ENCODE data around the gene MRPL24. TPM values are rescaled to one million over a fixed set of nuclear protein-coding genes. Genes with fewer than 3 reads are reported as not detected.

MRPL24 gene
- total RNA-seq, 1 donor, result 17.7 TPM

- no peaks in the 10 kb centered on the region for H3K36me3 ChIP-seq (ENCODE audit: insufficient read depth, low read length)
- H3K79me2 ChIP-seq (ENCODE audit: insufficient read depth, low read length), result no peaks in the 10 kb centered on the region
- DNase-seq (ENCODE audit: insufficient read length, low spot score, missing footprints), result peak; percentile 97
- peaks cover 68% of the 10 kb centered on the region for H3K4me1 ChIP-seq (ENCODE audit: insufficient read depth, low read length)
- H3K4me3 ChIP-seq (ENCODE audit: insufficient read depth, low read length), result no peak overlapping the region
- no peaks in the 10 kb centered on the region for H4K20me1 ChIP-seq (ENCODE audit: insufficient read depth, low read length)
- H3K27ac ChIP-seq (ENCODE audit: low read depth, low read length), result no peak overlapping the region
- H3K4me2 ChIP-seq (ENCODE audit: insufficient read depth, low read length), result peak overlapping the region; percentile 35
- no peaks in the 10 kb centered on the region for H3K27me3 ChIP-seq (ENCODE audit: insufficient read depth, low read length)
- H2AFZ ChIP-seq (ENCODE audit: low read length), result no peak overlapping the region
- no peak for TF ChIP-seq CTCF (IDR thresholded peaks at IDR 0.05; ENCODE audit: extremely low read depth, low read depth, low read length)
- H3K9me3 ChIP-seq (ENCODE audit: low read depth, low read length), result no peaks in the 10 kb centered on the region
Observed at GRCh38 chr1:156709757-156710489, 31.0 kb downstream of the MRPL24 start.

DNA sequence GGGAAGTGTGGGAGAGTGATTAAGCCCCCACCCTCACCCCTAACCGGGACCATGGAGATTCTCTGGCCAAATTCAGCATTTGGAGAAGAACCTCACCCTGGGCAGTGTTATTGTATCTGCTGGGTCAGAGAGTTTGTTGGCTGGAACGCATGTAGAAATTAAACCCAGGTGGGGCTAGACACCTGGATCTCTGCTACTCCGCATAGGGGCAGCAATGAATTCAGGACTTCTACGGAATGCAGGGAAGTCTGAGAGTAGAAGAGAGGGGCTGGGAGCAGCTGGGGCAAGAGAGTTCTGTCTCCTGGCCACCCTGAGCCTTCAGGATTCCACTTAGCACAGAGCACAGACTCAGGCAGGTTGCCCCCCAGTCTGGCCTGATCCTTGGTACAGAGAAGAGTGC, 31.9 kb downstream of the MRPL24 start:
- H3K9me3 ChIP-seq (ENCODE audit: low read depth, low read length), result no peaks in the 10 kb centered on the region
- H2AFZ ChIP-seq (ENCODE audit: low read length), result no peak overlapping the region
- H3K4me1 ChIP-seq (ENCODE audit: insufficient read depth, low read length), result peaks cover 74% of the 10 kb centered on the region
- H3K79me2 ChIP-seq (ENCODE audit: insufficient read depth, low read length), result no peaks in the 10 kb centered on the region
- H3K36me3 ChIP-seq (ENCODE audit: insufficient read depth, low read length), result no peaks in the 10 kb centered on the region
- H3K27me3 ChIP-seq (ENCODE audit: insufficient read depth, low read length), result no peaks in the 10 kb centered on the region
- H3K4me2 ChIP-seq (ENCODE audit: insufficient read depth, low read length), result no peak overlapping the region
- H3K4me3 ChIP-seq (ENCODE audit: insufficient read depth, low read length), result no peak overlapping the region
- no peak for TF ChIP-seq CTCF (IDR thresholded peaks at IDR 0.05; ENCODE audit: extremely low read depth, low read depth, low read length)
- H3K27ac ChIP-seq (ENCODE audit: low read depth, low read length), result no peak overlapping the region
- DNase-seq (ENCODE audit: insufficient read length, low spot score, missing footprints), result no peak
- no peaks in the 10 kb centered on the region for H4K20me1 ChIP-seq (ENCODE audit: insufficient read depth, low read length)

GRCh38 chr1:156708218-156708661, 32.6 kb downstream of the MRPL24 start:
- Histone ChIP-seq H3K27me3 (ENCODE audit: insufficient read depth, low read length) (no peaks in the 10 kb centered on the region), H3K9me3 (ENCODE audit: low read depth, low read length) (no peaks in the 10 kb centered on the region), H3K27ac (ENCODE audit: low read depth, low read length) (no peak overlapping the region), H4K20me1 (ENCODE audit: insufficient read depth, low read length) (no peaks in the 10 kb centered on the region), H2AFZ (ENCODE audit: low read length) (no peak overlapping the region), H3K4me1 (ENCODE audit: insufficient read depth, low read length) (peaks cover 69% of the 10 kb centered on the region), H3K79me2 (ENCODE audit: insufficient read depth, low read length) (no peaks in the 10 kb centered on the region), H3K36me3 (ENCODE audit: insufficient read depth, low read length) (no peaks in the 10 kb centered on the region), H3K4me3 (ENCODE audit: insufficient read depth, low read length) (no peak overlapping the region), H3K4me2 (ENCODE audit: insufficient read depth, low read length) (peak overlapping the region; percentile 23)
- TF ChIP-seq CTCF (IDR thresholded peaks at IDR 0.05; ENCODE audit: extremely low read depth, low read depth, low read length), result no peak
- no peak for DNase-seq (ENCODE audit: insufficient read length, low spot score, missing footprints)

GRCh38 chr1:156707417-156708217, 33.3 kb downstream of the MRPL24 start:
- Histone ChIP-seq H3K9me3 (ENCODE audit: low read depth, low read length) (no peaks in the 10 kb centered on the region), H3K79me2 (ENCODE audit: insufficient read depth, low read length) (no peaks in the 10 kb centered on the region), H2AFZ (ENCODE audit: low read length) (no peak overlapping the region), H3K4me3 (ENCODE audit: insufficient read depth, low read length) (no peak overlapping the region), H3K27me3 (ENCODE audit: insufficient read depth, low read length) (no peaks in the 10 kb centered on the region), H3K4me2 (ENCODE audit: insufficient read depth, low read length) (peak overlapping the region; percentile 23), H4K20me1 (ENCODE audit: insufficient read depth, low read length) (no peaks in the 10 kb centered on the region), H3K27ac (ENCODE audit: low read depth, low read length) (no peak overlapping the region), H3K36me3 (ENCODE audit: insufficient read depth, low read length) (no peaks in the 10 kb centered on the region), H3K4me1 (ENCODE audit: insufficient read depth, low read length) (peaks cover 63% of the 10 kb centered on the region)
- no peak for DNase-seq (ENCODE audit: insufficient read length, low spot score, missing footprints)
- no peak for TF ChIP-seq CTCF (IDR thresholded peaks at IDR 0.05; ENCODE audit: extremely low read depth, low read depth, low read length)
